NCI-H2029 (cell line): ENCODE results near the gene CEBPE.
A peak's percentile ranks its signal among the peaks of the same experiment; 100 is the strongest.

ENCODE experiments used
- DNase-seq: peaks from one replicate; lab custom pipeline; 2025; lab: John Stamatoyannopoulos, UW

Gene CEBPE

GRCh38 chr14:23118506-23119362 lies at the start of gene CEBPE:
Gene CEBPE, minus strand, starts transcription at chr14:23119255. Its CDS starts 164 bp downstream, at chr14:23119091.
- no peak for DNase-seq

GRCh38 chr14:23168246-23168645 lies 49.2 kb upstream of the CEBPE start:
- no peak for DNase-seq

- DNase-seq, result no peak
Measured at GRCh38 chr14:23167116-23167847, 48.2 kb upstream of the CEBPE start.

- no peak for DNase-seq
Measured at GRCh38 chr14:23164949-23165348, 45.9 kb upstream of the CEBPE start.

- DNase-seq, result no peak
Measured at GRCh38 chr14:23164250-23164649, 45.2 kb upstream of the CEBPE start.

- DNase-seq, result no peak
Measured at GRCh38 chr14:23163830-23164229, 44.8 kb upstream of the CEBPE start.

GRCh38 chr14:23162800-23163199 lies 43.7 kb upstream of the CEBPE start:
- DNase-seq, result no peak

- no peak for DNase-seq
Measured at GRCh38 chr14:23162005-23162404, 43.0 kb upstream of the CEBPE start.

GRCh38 chr14:23160924-23161522 lies 42.0 kb upstream of the CEBPE start:
- peak; percentile 69 for DNase-seq

- DNase-seq, result no peak
Measured at GRCh38 chr14:23159532-23159931, 40.5 kb upstream of the CEBPE start.

- DNase-seq, result no peak
Measured at GRCh38 chr14:23158779-23159178, 39.7 kb upstream of the CEBPE start.

- peak; percentile 86 for DNase-seq
Measured at GRCh38 chr14:23154964-23155587, 36.0 kb upstream of the CEBPE start.

GRCh38 chr14:23153851-23154796 lies 35.1 kb upstream of the CEBPE start:
- DNase-seq, result no peak

GRCh38 chr14:23151342-23151741 lies 32.3 kb upstream of the CEBPE start:
- no peak for DNase-seq

GRCh38 chr14:23149745-23150144 lies 30.7 kb upstream of the CEBPE start:
- no peak for DNase-seq

GRCh38 chr14:23148591-23149249 lies 29.7 kb upstream of the CEBPE start:
- no peak for DNase-seq

- peak; percentile 85 for DNase-seq
Measured at GRCh38 chr14:23147676-23148075, 28.6 kb upstream of the CEBPE start.

GRCh38 chr14:23146980-23147379 lies 27.9 kb upstream of the CEBPE start:
- no peak for DNase-seq

GRCh38 chr14:23146351-23146910 lies 27.4 kb upstream of the CEBPE start:
- no peak for DNase-seq

GRCh38 chr14:23145794-23146350 lies 26.8 kb upstream of the CEBPE start:
- peak; percentile 93 for DNase-seq
